Transverse colon (tissue), 4 donors: Measurements from ENCODE around the gene BAAT. TPM values are rescaled to one million over a fixed set of nuclear protein-coding genes. Genes with fewer than 3 reads are reported as not detected.

Experiments
- DNase-seq: peaks from one replicate; pipeline ENCODE4 v3.0.0-alpha.2; 2019
- H3K27ac ChIP-seq, 4 donors: fragments of 200-600 bp; sonication (generic); 2 replicates each; pipeline ENCODE4 v1.5.1; 2016 to 2018; ENCODE audit warnings: inconsistent platforms in 4 of 4
- H3K27me3 ChIP-seq: fragments of 200-600 bp; sonication (generic); 2 replicates; pipeline ENCODE4 v1.5.1; 2017; ENCODE audit warnings: inconsistent platforms
- H3K36me3 ChIP-seq, 4 donors: fragments of 200-600 bp; sonication (generic); 2 replicates each; pipeline ENCODE4 v1.5.1; 2017 to 2019; ENCODE audit warnings: inconsistent platforms in 4 of 4
- H3K4me1 ChIP-seq, 4 donors: fragments of 200-600 bp; sonication (generic); 2 replicates each; pipeline ENCODE4 v1.5.1; 2017 to 2020; ENCODE audit warnings: inconsistent platforms in 4 of 4
- H3K4me3 ChIP-seq, 4 donors: fragments of 200-600 bp; sonication (generic); 1 replicate in 1 of 4; 2 replicates in 3 of 4; pipeline versions ENCODE4 v1.5.1 to v1.6.1; 2017 to 2019; ENCODE audit warnings: inconsistent platforms in 4 of 4
- H3K9me3 ChIP-seq, 2 donors: fragments of 200-600 bp; sonication (generic); 2 replicates each; pipeline ENCODE4 v1.5.1; 2017 to 2019; ENCODE audit warnings: inconsistent platforms in 2 of 2
- CTCF ChIP-seq, 5 experiments: fragments of 200-600 bp in 3 of 5; fragments of 450-650 bp in 2 of 5; sonication (generic) in 3 of 5; IDR thresholded peaks; 1 replicate in 2 of 5; 2 replicates in 3 of 5; pipeline ENCODE4 v1.5.1; 2016 to 2017; ENCODE audit warnings: antibody characterized with exemption in 5 of 5, inconsistent platforms in 3 of 5, mild to moderate bottlenecking in 2 of 5, moderate library complexity in 1 of 5
- EP300 ChIP-seq: sonication (generic); formaldehyde crosslinking; IDR thresholded peaks from one replicate; pipeline ENCODE4 v1.6.1; 2017; ENCODE audit warnings: antibody characterized with exemption, low read depth
- POLR2A ChIP-seq: fragments of 450-650 bp; IDR thresholded peaks from one replicate; pipeline ENCODE4 v1.6.1; 2016; ENCODE audit warnings: antibody characterized with exemption, mild to moderate bottlenecking, moderate library complexity
- POLR2AphosphoS5 ChIP-seq, 3 donors: sonication (generic); formaldehyde crosslinking; IDR thresholded peaks; one replicate each; pipeline ENCODE4 v1.6.1; 2016; ENCODE audit warnings: antibody characterized with exemption in 3 of 3
- WGBS, 2 donors: methylation state at CpG; one replicate each; pipeline ENCODE4 v1.1.5; 2018; ENCODE audit warnings: low coverage in 1 of 2; 5-methylcytosine and 5-hydroxymethylcytosine counted together
- in situ Hi-C, 4 donors: fragments of 200-750 bp; cut with MboI; loops; one replicate each; pipeline versions ENCODE4 v1.15.0 to v1.15.1; 2017; ENCODE audit warnings: low sequenced_read_pairs in 3 of 4, low pct_ligation_motif_present in 1 of 4, low pct_unique_long_range_greater_than_20kb in 1 of 4
- intact Hi-C: fragments of 100-400 bp; cut with DNase I; formaldehyde crosslinking; loops from one replicate; pipeline ENCODE4 v1.15.1; 2023; ENCODE audit warnings: low total_unique reads
- total RNA-seq, 4 donors: library from RNA; depleted of rRNA; stranded (reverse); fragments of >200 nt; gene quantifications; one replicate each; pipeline ENCODE4 v1.1.0, GENCODE V29; 2016

The BAAT gene
- total RNA-seq, 4 donors from 2014 or later = 0.14 TPM; not detected in 3

GRCh38 chr9:101399643-101399970 lies 14.8 kb upstream of the BAAT start:
- Histone ChIP-seq H3K4me3 (peak overlapping the region; percentile 53 to 94 (median 74)), H3K27me3 (no peaks in the 10 kb centered on the region), H3K4me1 (peaks cover 8 to 50% (median 26%) of the 10 kb centered on the region in 4 donors), H3K36me3 (peaks cover 3 to 47% (median 24%) of the 10 kb centered on the region in 4 donors), H3K9me3 (peaks cover 10 to 24% of the 10 kb centered on the region in 2 donors), H3K27ac (peak overlapping the region; percentile 84 to 93 (median 88))
- WGBS, 2 donors = 0 to 9% methylated on average over 2 of the region's 2 CpGs
- TF ChIP-seq POLR2A (no peak), POLR2AphosphoS5 (IDR thresholded peaks at IDR 0.05) (no peak), CTCF (IDR thresholded peaks at IDR 0.05) (no peak), EP300 (no peak)
- intact Hi-C loops (no loop called here), in situ Hi-C loops (loop anchor here in 1 of 4 donors (10.0 kb wide), 1 partner anchor 135 kb away; the partner anchor contains the start of gene RNF20)
- no peak for DNase-seq

- in situ Hi-C loops = loop anchor here in 1 of 4 donors (10.0 kb wide), 1 partner anchor 136 kb away; the partner anchor contains the start of gene RNF20
- Histone ChIP-seq H3K36me3 (peaks cover 3 to 42% (median 21%) of the 10 kb centered on the region in 4 donors), H3K9me3 (peaks cover 5 to 19% of the 10 kb centered on the region in 2 donors), H3K27ac (peak overlapping the region; percentile 84 to 93 (median 88)), H3K27me3 (no peaks in the 10 kb centered on the region), H3K4me3 (peak overlapping the region; percentile 53 to 94 (median 74)), H3K4me1 (peaks cover 8 to 50% (median 26%) of the 10 kb centered on the region in 4 donors)
- intact Hi-C loops = no loop called here
- 0 to 2% methylated on average over 1 to 28 of the region's 28 CpGs for WGBS, 2 donors
- peak; percentile 7 for DNase-seq
- no peak for TF ChIP-seq POLR2AphosphoS5 (IDR thresholded peaks at IDR 0.05)
- no peak for TF ChIP-seq EP300
- TF ChIP-seq POLR2A = no peak
- TF ChIP-seq CTCF (IDR thresholded peaks at IDR 0.05) = no peak
Measured at GRCh38 chr9:101398930-101399642, 14.3 kb upstream of the BAAT start.

GRCh38 chr9:101398068-101398929 lies 13.5 kb upstream of the BAAT start, which contains the start of the genes MRPL50 and ZNF189:
Gene MRPL50, minus strand, starts transcription at chr9:101398618. Its CDS starts 26 bp downstream, at chr9:101398592.
Gene ZNF189, plus strand, starts transcription at chr9:101398851. Its CDS starts 306 bp downstream, at chr9:101399157.
- intact Hi-C loops = no loop called here
- H3K4me1 ChIP-seq = peaks cover 8 to 50% (median 26%) of the 10 kb centered on the region in 4 donors
- H3K9me3 ChIP-seq = peaks cover 0 to 11% of the 10 kb centered on the region in 2 donors
- H3K27me3 ChIP-seq = no peaks in the 10 kb centered on the region
- WGBS, 2 donors = 0% methylated on average over 7 to 42 of the region's 44 CpGs
- peak within 1 kb of the TSS; percentile 53 to 94 (median 74) for H3K4me3 ChIP-seq
- H3K27ac ChIP-seq = peak within 1 kb of the TSS; percentile 84 to 93 (median 88)
- in situ Hi-C loops = loop anchor here in 1 of 4 donors (10.0 kb wide), 1 partner anchor 137 kb away; the partner anchor contains the start of gene RNF20
- TF ChIP-seq POLR2A (peak; percentile 84), POLR2AphosphoS5 (IDR thresholded peaks at IDR 0.05) (peak; percentile 76 to 89 (median 87)), CTCF (IDR thresholded peaks at IDR 0.05) (no peak)
- H3K36me3 ChIP-seq = peaks cover 2 to 34% (median 17%) of the 10 kb centered on the region in 4 donors
- peak; percentile 98 for DNase-seq

- Histone ChIP-seq H3K27me3 (no peaks in the 10 kb centered on the region), H3K27ac (peak overlapping the region; percentile 84 to 93 (median 88)), H3K4me1 (peaks cover 8 to 50% (median 26%) of the 10 kb centered on the region in 4 donors), H3K36me3 (peaks cover 2 to 28% (median 14%) of the 10 kb centered on the region in 4 donors), H3K9me3 (peaks cover 0 to 7% of the 10 kb centered on the region in 2 donors), H3K4me3 (peak overlapping the region; percentile 31 to 94 (median 60))
- TF ChIP-seq EP300 (no peak), CTCF (IDR thresholded peaks at IDR 0.05) (no peak), POLR2A (no peak), POLR2AphosphoS5 (IDR thresholded peaks at IDR 0.05) (no peak)
- in situ Hi-C loops (loop anchor here in 1 of 4 donors (10.0 kb wide), 1 partner anchor 137 kb away; the partner anchor contains the start of gene RNF20), intact Hi-C loops (no loop called here)
- WGBS, 2 donors = 4 to 7% methylated on average over 4 of the region's 4 CpGs
- DNase-seq = peak; percentile 7
Measured at GRCh38 chr9:101397746-101398067, 12.9 kb upstream of the BAAT start.
